ENCODE data around the gene KRTAP4-16.
"Not testable (repeated sequence)": the region's sequence is repeated elsewhere in the genome, so short reads cannot be mapped to it uniquely, and the experiment has no call there.

The KRTAP4-16 gene

GRCh38 chr17:41101586-41102259 lies at the start of gene KRTAP4-16:
Gene KRTAP4-16, minus strand, starts transcription at chr17:41102209. Its CDS starts 0 bp downstream, at chr17:41102209.
- DNase-seq (ENCODE audit: low read depth, low spot score) = no peak

DNA sequence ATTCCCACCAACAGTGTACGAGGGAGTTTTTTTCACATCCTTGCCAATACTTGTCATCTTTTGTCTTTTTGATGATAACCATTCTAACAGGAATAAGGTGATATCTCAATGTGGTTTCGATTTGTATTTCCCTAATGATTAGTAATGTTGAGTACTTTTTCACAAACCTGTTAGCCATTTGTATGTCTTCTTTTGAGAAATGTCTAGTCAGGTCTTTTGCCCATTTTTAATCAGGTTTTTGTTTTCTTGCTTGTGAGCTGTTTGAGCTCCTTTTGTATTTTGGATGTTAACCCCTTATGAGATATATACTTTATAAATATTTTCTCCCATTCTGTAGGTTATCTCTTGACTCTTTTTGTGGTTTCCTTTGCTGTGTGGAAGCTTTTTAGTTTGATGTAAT lies 49.5 kb upstream of the KRTAP4-16 start:
- DNase-seq (ENCODE audit: low read depth, low spot score) = no peak

GRCh38 chr17:41150026-41150425 lies 48.0 kb upstream of the KRTAP4-16 start:
- no peak for DNase-seq (ENCODE audit: low read depth, low spot score)

- DNase-seq (ENCODE audit: low read depth, low spot score) = no peak
Measured at GRCh38 chr17:41149652-41149985, 47.6 kb upstream of the KRTAP4-16 start, which contains the start of gene KRTAP4-5. Gene KRTAP4-5, minus strand, starts transcription at chr17:41149825. Its CDS starts 58 bp downstream, at chr17:41149767.

- not testable (repeated sequence) for DNase-seq (ENCODE audit: low read depth, low spot score)
Measured at GRCh38 chr17:41148971-41149651, 47.1 kb upstream of the KRTAP4-16 start.

DNA sequence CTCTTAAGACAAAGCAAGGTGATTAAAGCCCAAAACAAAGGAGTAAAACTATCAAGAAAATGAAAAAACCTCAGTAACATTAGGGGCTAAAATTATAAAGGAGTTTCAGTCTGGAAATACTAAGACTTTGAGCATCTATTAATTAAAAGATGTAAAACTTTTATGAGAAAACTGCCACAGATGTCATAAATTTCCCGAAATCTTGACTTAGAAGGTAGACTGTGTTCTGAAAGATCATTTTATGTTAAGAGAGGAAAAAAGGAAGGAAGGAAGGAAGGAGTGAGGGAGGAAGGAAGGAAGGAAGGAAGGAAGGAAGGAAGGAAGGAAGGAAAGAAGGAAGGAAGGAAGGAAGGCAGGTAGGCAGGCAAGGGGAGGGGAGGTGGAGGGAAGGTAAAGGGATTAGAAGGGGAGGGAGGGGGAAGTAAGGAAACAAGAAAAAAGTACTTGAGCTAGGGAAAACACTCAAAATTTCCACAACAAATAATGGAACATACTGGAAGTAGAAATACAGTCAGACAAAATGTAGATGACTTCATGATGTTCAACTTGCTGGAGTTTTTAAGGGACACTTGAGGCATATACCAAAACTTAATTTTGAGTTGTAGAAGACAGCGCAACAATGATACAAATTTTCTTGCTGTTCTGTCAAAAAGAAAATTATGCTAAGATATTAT lies 45.7 kb upstream of the KRTAP4-16 start:
- no peak for DNase-seq (ENCODE audit: low read depth, low spot score)

DNA sequence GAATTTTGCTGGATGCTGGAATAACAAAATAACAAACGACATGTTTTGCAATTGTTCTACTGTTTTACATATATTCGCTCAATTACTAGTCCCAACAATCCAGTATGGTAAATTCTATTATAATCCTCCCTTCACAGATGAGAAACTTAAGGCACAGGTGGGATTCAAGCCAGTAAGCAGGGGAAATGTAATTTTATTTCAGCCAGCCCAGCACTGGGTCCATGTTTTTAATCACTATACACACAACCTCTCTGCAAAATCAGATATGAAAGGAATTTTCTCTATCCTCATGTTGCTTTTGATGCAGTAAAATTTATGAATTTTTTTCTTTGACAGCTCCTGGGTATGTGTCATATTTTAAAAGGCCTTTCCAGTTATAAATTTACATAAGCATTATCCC lies 43.3 kb upstream of the KRTAP4-16 start:
- DNase-seq (ENCODE audit: low read depth, low spot score) = no peak

DNA sequence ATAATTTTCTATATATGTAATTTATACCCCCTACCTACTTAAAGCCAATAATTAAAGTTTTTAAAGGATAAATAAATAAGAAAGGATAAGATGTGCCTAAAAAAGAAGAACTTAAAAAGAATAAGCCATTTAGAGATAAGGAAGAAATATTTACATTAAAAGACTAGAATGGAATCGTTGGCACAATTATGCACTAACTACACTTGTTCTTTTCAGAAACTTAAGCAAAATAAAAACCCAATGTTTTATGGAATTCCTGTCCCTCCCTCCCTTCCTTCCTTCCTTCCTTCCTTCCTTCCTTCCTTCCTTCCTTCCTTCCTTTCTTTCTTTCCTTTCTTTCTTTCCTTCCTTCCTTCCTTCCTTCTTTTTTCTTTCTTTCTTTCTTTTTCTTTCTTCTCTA lies 42.8 kb upstream of the KRTAP4-16 start:
- DNase-seq (ENCODE audit: low read depth, low spot score) = no peak

DNA sequence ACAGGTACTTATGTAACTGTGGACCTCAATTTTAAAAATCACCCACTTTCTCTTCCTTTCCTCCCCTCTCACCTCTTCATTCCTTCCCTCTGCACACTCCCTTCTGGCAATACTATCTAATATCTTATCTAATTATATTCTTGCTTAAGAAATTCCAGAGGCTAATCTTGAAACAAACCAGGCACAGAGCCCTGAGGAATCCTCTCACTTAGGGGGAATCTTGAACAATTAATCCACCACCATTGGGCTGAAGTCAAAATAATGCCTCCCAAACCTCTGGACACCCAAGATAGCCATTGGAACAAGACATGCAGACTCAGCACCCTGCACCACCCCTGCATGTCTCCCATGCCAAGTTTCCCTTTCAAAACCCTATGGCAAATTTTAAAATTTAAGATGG lies 39.4 kb upstream of the KRTAP4-16 start:
- no peak for DNase-seq (ENCODE audit: low read depth, low spot score)

DNA sequence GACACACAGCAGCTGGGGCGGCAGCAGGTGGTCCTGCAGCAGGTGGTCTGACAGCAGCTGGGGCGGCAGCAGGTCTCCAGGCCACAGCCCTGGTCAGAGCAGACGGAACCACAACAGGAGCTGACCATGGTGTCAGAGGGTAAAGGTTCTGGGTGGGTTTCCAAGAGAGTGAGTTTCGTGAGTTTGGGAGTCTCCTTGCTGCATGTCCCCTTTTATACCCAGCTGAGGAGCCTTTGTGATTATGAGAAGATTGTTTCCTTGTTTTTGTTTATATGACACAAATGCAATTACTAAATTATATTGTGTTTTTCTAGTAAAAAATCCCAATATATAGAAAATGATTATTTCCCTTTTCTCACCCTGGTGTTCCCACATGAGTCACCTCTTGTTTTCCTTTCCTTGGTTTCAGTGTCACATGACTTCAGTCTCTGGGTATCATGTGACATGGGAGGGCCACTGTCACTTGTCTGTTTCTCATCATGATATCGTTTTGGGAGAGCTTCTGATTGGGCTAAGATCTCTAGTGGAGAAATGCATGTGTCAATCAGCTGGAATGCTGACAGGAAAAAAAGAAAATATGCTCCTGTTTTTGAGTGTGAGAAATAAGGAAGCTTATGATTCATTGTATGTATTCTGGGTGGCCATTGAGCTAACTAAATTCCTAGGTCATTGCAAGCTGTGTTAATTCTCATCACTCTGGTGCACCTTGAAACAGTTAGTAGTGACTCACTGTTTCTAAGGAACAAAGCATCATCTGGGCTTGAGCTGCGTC lies 38.5 kb upstream of the KRTAP4-16 start, which contains the start of gene KRTAP4-6:
TSS of gene KRTAP4-6 (minus strand) at position 185 of the 772 bp plus-strand sequence. CDS start at position 128, 57 bp downstream.
- DNase-seq (ENCODE audit: low read depth, low spot score) = no peak

GRCh38 chr17:41139865-41140264 lies 37.9 kb upstream of the KRTAP4-16 start:
- not testable (repeated sequence) for DNase-seq (ENCODE audit: low read depth, low spot score)

GRCh38 chr17:41133880-41134735 lies 32.1 kb upstream of the KRTAP4-16 start:
- DNase-seq (ENCODE audit: low read depth, low spot score) = no peak

DNA sequence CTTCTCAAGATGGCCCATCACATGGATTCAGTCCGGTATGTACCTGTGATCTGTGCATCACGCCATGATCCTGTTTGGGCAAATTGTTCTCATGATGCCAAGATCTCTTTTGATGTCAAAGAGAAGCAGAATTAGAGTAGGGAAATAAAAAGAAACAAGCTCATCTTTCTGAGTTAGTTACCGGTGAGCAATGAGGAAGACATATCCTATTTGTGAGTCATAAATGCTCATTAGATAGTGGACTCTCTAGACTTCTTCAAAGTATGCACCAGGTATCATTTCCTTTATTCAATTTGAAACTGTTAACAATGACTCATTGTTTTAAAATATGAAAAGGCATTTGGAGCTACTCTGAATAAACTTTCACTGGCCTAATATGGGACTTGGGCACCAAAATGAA lies 30.0 kb upstream of the KRTAP4-16 start:
- no peak for DNase-seq (ENCODE audit: low read depth, low spot score)

GRCh38 chr17:41127371-41127770 lies 25.4 kb upstream of the KRTAP4-16 start:
- DNase-seq (ENCODE audit: low read depth, low spot score) = no peak

GRCh38 chr17:41126412-41126811 lies 24.4 kb upstream of the KRTAP4-16 start:
- DNase-seq (ENCODE audit: low read depth, low spot score) = no peak

DNA sequence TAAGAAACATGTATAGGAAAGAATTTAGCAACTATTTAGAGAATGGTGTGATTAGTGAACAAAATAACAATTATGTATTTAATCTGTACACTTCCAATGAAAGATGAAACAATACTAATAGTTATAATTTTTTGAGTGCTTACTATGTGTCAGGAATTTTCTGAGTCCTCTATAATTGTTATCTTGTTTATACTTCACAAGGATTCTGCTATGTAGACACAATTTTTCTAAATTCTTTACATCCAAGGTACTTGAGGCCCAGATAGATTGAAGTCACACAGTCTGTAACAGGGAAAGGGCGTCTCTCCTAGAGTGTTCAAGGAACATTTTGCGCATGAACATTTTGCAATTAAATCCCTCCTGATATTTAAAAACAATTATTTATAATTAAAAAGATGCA lies 23.1 kb upstream of the KRTAP4-16 start:
- no peak for DNase-seq (ENCODE audit: low read depth, low spot score)

DNA sequence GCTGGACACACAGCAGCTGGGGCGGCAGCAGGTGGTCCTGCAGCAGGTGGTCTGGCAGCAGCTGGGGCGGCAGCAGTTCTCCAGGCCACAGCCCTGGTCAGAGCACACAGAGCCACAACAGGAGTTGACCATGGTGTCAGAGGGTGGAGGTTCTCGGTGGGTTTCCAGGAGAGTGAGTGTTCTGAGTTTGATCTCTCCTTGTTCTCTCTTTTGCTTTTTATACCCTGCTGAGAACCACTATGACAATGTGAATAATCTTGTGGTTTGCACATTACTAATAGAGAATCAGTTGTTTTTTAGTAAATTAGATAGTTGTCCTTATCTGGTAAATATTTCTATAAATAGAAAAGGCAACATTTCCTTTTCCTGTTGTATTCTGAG lies 22.0 kb upstream of the KRTAP4-16 start, which contains the start of gene KRTAP4-12:
TSS of gene KRTAP4-12 (minus strand) at position 192 of the 381 bp plus-strand sequence. CDS start at position 132, 60 bp downstream.
- not testable (repeated sequence) for DNase-seq (ENCODE audit: low read depth, low spot score)

GRCh38 chr17:41123292-41123990 lies 21.4 kb upstream of the KRTAP4-16 start:
- not testable (repeated sequence) for DNase-seq (ENCODE audit: low read depth, low spot score)

DNA sequence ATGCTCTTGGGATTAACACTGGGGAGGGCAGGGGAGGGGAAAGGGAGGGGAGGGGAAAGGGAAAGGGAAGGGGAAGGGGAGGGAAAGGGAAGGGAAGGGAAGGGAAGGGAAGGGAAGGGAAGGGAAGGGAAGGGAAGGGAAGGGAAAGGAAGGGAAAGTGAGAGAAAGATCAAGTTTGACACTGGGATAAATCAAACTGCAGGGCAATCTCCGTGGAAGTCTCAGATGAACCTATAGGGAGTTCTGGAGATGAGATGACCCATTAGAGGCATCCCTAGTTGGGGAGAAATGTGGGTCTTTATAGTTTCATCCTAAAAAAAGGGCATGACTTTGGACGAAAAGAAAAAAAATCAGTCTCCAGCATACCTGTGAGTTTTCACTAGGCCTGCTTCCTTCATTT lies 19.7 kb upstream of the KRTAP4-16 start:
- no peak for DNase-seq (ENCODE audit: low read depth, low spot score)

All from activated naive CD8-positive, alpha-beta T cell treated with anti-CD3 and anti-CD28 coated beads, Interleukin-2, amount 50 U/mL, for 16 hours (primary cell).